Activated CD4-positive, alpha-beta memory T cell treated with anti-CD3 and anti-CD28 coated beads, Interleukin-2, amount 10 ng/mL, durations not matched to agents 7 days and 5 days (primary cell): Measurements from ENCODE around the gene LRP1. TPM values are rescaled to one million over a fixed set of nuclear protein-coding genes. Genes with fewer than 3 reads are reported as not detected.

ENCODE experiments used
- CTCF ChIA-PET: fragments of 350-600 bp; sonication (Branson Sonifier 250); formaldehyde crosslinking; loops from one replicate; lab custom pipeline; 2021; ENCODE audit warnings: antibody characterized with exemption, inconsistent platforms; lab: Charles Lee
- POLR2A ChIA-PET: fragments of 350-600 bp; sonication (Branson Sonifier 250); formaldehyde crosslinking; loops from one replicate; lab custom pipeline; 2021; ENCODE audit warnings: antibody characterized with exemption; lab: Charles Lee
- DNase-seq: peaks from one replicate; pipeline ENCODE4 v3.0.0-alpha.2; 2020
- H3K27ac Mint-ChIP-seq: one replicate; pipeline ENCODE4 v1.8.0; 2021; ENCODE audit warnings: mild to moderate bottlenecking, mixed read lengths
- H3K27me3 Mint-ChIP-seq: one replicate; pipeline ENCODE4 v1.8.0; 2021; ENCODE audit warnings: mixed read lengths
- H3K36me3 Mint-ChIP-seq: one replicate; pipeline ENCODE4 v1.8.0; 2021; ENCODE audit warnings: low read depth, mixed read lengths
- H3K4me1 Mint-ChIP-seq: one replicate; pipeline ENCODE4 v1.8.0; 2021; ENCODE audit warnings: mixed read lengths
- H3K4me3 Mint-ChIP-seq: one replicate; pipeline ENCODE4 v1.8.0; 2021; ENCODE audit warnings: mild to moderate bottlenecking, mixed read lengths
- H3K9me3 Mint-ChIP-seq: one replicate; pipeline ENCODE4 v1.8.0; 2021; ENCODE audit warnings: mixed read lengths
- total RNA-seq, 2 experiments: library from RNA; stranded (reverse); gene quantifications; one replicate each; pipeline ENCODE4 v1.2.3, GENCODE V29; 2021

Gene LRP1
- total RNA-seq, 2 experiments from 2014 or later: 0.60 to 0.86 TPM

DNA sequence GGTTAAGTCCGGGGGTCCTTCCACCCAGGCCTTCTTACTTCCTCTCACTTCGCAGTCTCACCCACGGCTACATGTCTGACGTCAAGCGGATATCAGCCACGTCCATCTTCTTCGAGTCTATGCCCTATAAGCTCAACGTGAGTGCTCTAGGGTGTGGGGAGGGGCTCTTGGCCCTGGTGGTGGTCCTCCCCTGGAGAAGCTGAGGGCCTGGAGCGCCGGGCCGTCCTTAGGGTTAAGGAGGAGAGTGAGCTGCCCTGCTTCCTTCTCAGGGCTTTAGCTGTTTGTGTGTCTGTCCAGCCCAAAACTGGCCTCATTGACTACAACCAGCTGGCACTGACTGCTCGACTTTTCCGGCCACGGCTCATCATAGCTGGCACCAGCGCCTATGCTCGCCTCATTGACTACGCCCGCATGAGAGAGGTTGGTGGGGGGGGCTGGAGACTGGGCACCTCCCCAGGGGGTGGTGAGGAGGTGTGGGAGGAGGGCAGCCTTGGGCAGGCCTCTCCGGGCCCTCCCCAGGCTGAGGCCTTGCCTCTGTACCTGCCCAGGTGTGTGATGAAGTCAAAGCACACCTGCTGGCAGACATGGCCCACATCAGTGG is 104.0 kb downstream of the LRP1 start:
- no peak for DNase-seq
- H3K4me3 Mint-ChIP-seq: peak overlapping the region; percentile 21
- H3K4me1 Mint-ChIP-seq: peaks cover 73% of the 10 kb centered on the region
- H3K36me3 Mint-ChIP-seq: peaks cover 67% of the 10 kb centered on the region
- ChIA-PET CTCF (interaction anchor here (0.9 to 1.4 kb wide), 3 partner anchors 10 to 18 kb away, joined by 3 to 4 read pairs (median 3); no protein-coding TSS in a partner anchor), POLR2A (interaction anchor here (2.3 to 3.5 kb wide), 2 partner anchors 7 to 9 kb away, joined by 6 to 51 read pairs; no protein-coding TSS in a partner anchor)
- H3K9me3 Mint-ChIP-seq: no peaks in the 10 kb centered on the region
- no peak overlapping the region for H3K27ac Mint-ChIP-seq
- peaks cover 12% of the 10 kb centered on the region for H3K27me3 Mint-ChIP-seq

DNA sequence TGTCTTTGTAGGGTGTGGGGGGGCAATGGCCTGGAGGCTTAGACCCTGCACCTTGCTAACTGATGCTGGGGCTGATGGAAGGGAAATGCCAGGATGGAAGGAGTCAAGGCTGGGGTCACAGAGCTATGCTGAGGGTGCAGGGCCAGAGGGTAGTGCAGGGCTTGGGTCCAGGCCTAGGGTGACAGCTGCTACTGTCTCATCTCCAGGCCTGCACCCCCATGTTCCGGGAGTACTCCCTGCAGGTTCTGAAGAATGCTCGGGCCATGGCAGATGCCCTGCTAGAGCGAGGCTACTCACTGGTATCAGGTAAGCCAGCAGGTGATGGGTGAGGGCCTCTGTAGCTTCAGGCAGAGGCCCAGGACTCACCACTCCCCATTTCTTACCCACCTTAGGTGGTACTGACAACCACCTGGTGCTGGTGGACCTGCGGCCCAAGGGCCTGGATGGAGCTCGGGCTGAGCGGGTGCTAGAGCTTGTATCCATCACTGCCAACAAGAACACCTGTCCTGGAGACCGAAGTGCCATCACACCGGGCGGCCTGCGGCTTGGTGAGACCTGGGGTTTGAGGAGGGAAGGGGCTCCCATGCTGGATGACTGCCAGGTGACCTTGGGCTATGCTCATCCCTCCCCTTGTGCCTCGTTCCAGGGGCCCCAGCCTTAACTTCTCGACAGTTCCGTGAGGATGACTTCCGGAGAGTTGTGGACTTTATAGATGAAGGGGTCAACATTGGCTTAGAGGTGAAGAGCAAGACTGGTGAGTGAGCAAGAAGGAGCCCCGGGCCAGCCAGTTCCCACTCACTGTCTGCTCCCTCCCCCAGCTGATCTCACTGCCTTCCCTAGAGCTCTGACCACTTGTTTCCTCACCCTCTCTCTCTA is 105.3 kb downstream of the LRP1 start:
- ChIA-PET CTCF (interaction anchor here (1.2 to 1.4 kb wide), 3 partner anchors 8 to 20 kb away, joined by 3 to 4 read pairs (median 3); no protein-coding TSS in a partner anchor), POLR2A (interaction anchor here (2.3 kb wide), 1 partner anchor 10 kb away, joined by 6 read pairs; no protein-coding TSS in a partner anchor)
- Mint-ChIP-seq H3K27me3 (peaks cover 16% of the 10 kb centered on the region), H3K27ac (peak overlapping the region; percentile 28), H3K36me3 (peaks cover 71% of the 10 kb centered on the region), H3K4me3 (no peak overlapping the region), H3K9me3 (no peaks in the 10 kb centered on the region), H3K4me1 (peaks cover 77% of the 10 kb centered on the region)
- DNase-seq: no peak

DNA sequence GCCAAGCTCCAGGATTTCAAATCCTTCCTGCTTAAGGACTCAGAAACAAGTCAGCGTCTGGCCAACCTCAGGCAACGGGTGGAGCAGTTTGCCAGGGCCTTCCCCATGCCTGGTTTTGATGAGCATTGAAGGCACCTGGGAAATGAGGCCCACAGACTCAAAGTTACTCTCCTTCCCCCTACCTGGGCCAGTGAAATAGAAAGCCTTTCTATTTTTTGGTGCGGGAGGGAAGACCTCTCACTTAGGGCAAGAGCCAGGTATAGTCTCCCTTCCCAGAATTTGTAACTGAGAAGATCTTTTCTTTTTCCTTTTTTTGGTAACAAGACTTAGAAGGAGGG is 105.9 kb downstream of the LRP1 start:
- no peak for DNase-seq
- ChIA-PET CTCF (interaction anchor here (1.3 kb wide), 1 partner anchor 21 kb away, joined by 4 read pairs; no protein-coding TSS in a partner anchor), POLR2A (no interaction called here)
- Mint-ChIP-seq H3K27ac (peak overlapping the region; percentile 28), H3K9me3 (no peaks in the 10 kb centered on the region), H3K36me3 (peaks cover 71% of the 10 kb centered on the region), H3K4me3 (no peak overlapping the region), H3K27me3 (peaks cover 19% of the 10 kb centered on the region), H3K4me1 (peaks cover 75% of the 10 kb centered on the region)

DNA sequence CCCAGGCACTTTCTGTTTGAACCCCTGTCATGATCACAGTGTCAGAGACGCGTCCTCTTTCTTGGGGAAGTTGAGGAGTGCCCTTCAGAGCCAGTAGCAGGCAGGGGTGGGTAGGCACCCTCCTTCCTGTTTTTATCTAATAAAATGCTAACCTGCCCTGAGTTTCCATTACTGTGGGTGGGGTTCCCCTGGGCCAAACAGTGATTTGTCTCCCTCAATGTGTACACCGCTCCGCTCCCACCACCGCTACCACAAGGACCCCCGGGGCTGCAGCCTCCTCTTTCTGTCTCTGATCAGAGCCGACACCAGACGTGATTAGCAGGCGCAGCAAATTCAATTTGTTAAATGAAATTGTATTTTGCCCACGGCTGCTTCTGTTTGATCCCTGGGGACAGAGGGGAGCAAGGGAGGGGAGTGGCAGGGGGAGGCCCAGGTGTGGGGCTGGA is 106.3 kb downstream of the LRP1 start:
- ChIA-PET POLR2A (no interaction called here), CTCF (no interaction called here)
- peaks cover 70% of the 10 kb centered on the region for H3K36me3 Mint-ChIP-seq

DNA sequence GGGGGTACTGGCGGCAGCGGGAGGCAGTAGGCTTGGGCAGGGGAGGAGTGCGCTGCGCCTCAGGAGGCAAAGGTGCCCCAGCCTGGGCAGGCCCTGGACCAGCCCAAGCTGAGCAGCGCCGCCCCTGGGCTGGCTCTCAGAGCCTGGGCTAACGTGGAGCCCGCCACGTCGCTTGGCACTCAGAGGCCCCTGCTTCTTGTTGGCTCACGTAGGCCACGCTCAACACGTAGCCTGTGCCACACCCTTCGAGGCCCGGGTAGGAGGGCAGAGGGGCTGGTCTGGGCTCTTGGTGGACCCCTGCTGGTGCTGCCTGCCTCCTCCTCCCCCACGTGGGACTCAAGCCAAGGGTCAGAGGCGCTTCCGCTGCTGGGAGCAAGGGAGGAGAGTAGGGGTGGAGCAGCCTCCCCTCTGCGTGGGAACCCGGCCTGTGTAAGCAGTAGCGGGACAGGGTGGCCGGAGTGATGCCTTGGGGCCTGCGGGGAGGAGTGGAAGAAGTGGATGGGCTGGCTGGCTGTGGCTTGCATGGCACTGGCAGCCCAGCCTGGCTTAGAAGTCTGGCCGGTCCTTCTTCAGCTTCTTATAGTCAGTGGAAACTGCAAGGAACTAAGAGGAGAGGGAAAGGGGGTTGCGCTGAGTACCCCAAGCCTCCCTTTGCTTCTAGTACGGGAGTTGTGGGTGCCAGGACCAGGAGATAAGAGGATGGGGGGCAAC is 106.9 kb downstream of the LRP1 start:
- ChIA-PET CTCF (interaction anchor here (12.1 kb wide), 1 partner anchor 19 kb away, joined by 253 read pairs; the partner anchor contains the start of gene NXPH4), POLR2A (interaction anchor here (1.2 to 1.5 kb wide), 2 partner anchors 9 to 11 kb away, joined by 3 to 4 read pairs; no protein-coding TSS in a partner anchor)
- DNase-seq: no peak
- no peaks in the 10 kb centered on the region for H3K9me3 Mint-ChIP-seq
- peaks cover 73% of the 10 kb centered on the region for H3K4me1 Mint-ChIP-seq
- no peak overlapping the region for H3K4me3 Mint-ChIP-seq
- H3K36me3 Mint-ChIP-seq: peaks cover 64% of the 10 kb centered on the region
- peaks cover 19% of the 10 kb centered on the region for H3K27me3 Mint-ChIP-seq
- no peak overlapping the region for H3K27ac Mint-ChIP-seq

More for the DNA sequence above, 106.3 kb downstream of the LRP1 start:
- Mint-ChIP-seq H3K4me1 (peaks cover 75% of the 10 kb centered on the region), H3K9me3 (no peaks in the 10 kb centered on the region), H3K4me3 (no peak overlapping the region), H3K27ac (no peak overlapping the region), H3K27me3 (peaks cover 19% of the 10 kb centered on the region)
- DNase-seq: no peak

GRCh38 chr12:57235728-57236131 is 107.4 kb downstream of the LRP1 start:
- ChIA-PET CTCF (interaction anchor here (12.1 kb wide), 1 partner anchor 20 kb away, joined by 253 read pairs; the partner anchor contains the start of gene NXPH4), POLR2A (interaction anchor here (1.2 to 1.5 kb wide), 2 partner anchors 10 to 11 kb away, joined by 3 to 4 read pairs; no protein-coding TSS in a partner anchor)
- peaks cover 25% of the 10 kb centered on the region for H3K27me3 Mint-ChIP-seq
- H3K36me3 Mint-ChIP-seq: peaks cover 63% of the 10 kb centered on the region
- H3K27ac Mint-ChIP-seq: no peak overlapping the region
- DNase-seq: no peak
- H3K9me3 Mint-ChIP-seq: no peaks in the 10 kb centered on the region
- H3K4me3 Mint-ChIP-seq: no peak overlapping the region
- peaks cover 73% of the 10 kb centered on the region for H3K4me1 Mint-ChIP-seq

GRCh38 chr12:57236201-57236924 is 108.1 kb downstream of the LRP1 start:
- H3K4me3 Mint-ChIP-seq: no peak overlapping the region
- peaks cover 30% of the 10 kb centered on the region for H3K27me3 Mint-ChIP-seq
- DNase-seq: no peak
- CTCF ChIA-PET: interaction anchor here (1.9 to 12.1 kb wide), 3 partner anchors 9 to 20 kb away, joined by 4 to 253 read pairs (median 80); partner anchors contain the start of gene NXPH4
- POLR2A ChIA-PET: interaction anchor here (1.2 to 3.3 kb wide), 3 partner anchors 10 to 22 kb away, joined by 3 to 24 read pairs (median 4); no protein-coding TSS in a partner anchor
- H3K36me3 Mint-ChIP-seq: peaks cover 57% of the 10 kb centered on the region
- H3K9me3 Mint-ChIP-seq: no peaks in the 10 kb centered on the region
- no peak overlapping the region for H3K27ac Mint-ChIP-seq
- peaks cover 72% of the 10 kb centered on the region for H3K4me1 Mint-ChIP-seq

DNA sequence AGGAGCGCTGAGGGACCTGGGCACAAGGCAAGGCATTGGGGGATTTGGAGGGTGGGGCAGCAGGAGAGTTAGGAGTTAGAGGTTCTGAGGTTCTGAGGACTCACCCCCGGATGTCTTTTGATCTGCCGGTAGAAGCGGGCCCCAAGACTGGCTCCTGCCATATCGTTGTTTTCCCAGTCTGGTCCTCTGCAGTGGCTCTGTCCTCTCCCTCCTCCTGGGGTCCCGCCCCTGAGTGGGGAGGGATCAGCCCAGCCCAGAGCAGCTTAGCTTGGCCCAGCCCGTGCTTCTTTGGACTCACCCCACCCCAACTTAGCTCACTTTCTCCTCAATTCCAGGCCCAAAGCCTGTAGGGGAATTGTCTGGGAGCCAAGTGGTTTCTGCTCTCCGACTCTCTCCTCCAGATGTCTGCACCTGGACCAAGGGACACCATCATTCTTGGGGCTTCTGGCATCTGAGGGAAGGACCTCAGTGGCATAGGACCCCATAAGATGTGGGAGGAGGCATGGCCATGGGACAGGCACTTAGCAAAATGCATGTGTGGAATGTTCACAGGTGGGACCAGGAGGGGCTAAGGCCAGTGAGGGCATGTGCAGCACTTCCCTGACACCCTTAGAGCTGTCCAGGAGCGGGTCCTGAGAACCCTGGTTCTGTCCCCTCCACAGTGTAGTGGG is 108.8 kb downstream of the LRP1 start:
- peaks cover 73% of the 10 kb centered on the region for H3K4me1 Mint-ChIP-seq
- ChIA-PET POLR2A (interaction anchor here (1.0 to 4.5 kb wide), 4 partner anchors 7 to 240 kb away, joined by 3 to 51 read pairs (median 29); partner anchors contain the start of gene SHMT2), CTCF (interaction anchor here (1.9 to 12.1 kb wide), 4 partner anchors 7 to 21 kb away, joined by 4 to 253 read pairs (median 113); partner anchors contain the start of genes NXPH4 and SHMT2)
- H3K9me3 Mint-ChIP-seq: no peaks in the 10 kb centered on the region
- no peak for DNase-seq
- peak overlapping the region; percentile 65 for H3K4me3 Mint-ChIP-seq
- H3K36me3 Mint-ChIP-seq: peaks cover 50% of the 10 kb centered on the region
- no peak overlapping the region for H3K27ac Mint-ChIP-seq
- H3K27me3 Mint-ChIP-seq: peaks cover 37% of the 10 kb centered on the region

DNA sequence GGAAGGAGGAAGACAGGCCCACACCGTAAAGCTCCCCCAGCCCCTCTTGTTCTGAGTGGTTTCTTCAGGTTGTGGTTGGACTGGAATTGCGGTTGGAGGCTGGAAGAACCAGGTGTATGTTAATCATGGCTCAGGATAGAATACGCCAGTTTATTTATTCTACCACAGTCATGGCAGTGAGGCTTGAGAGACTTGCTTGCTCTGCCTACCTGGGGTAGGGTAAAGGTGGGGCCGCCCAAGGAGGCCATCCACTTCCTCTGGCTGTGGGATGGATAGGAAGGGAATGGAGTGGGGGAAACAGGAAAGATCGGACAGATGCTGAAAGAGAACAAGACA is 109.3 kb downstream of the LRP1 start:
- no peak for DNase-seq
- Mint-ChIP-seq H3K36me3 (peaks cover 45% of the 10 kb centered on the region), H3K4me3 (peak overlapping the region; percentile 65), H3K27ac (no peak overlapping the region), H3K9me3 (no peaks in the 10 kb centered on the region), H3K4me1 (peaks cover 73% of the 10 kb centered on the region), H3K27me3 (peaks cover 41% of the 10 kb centered on the region)
- ChIA-PET POLR2A (interaction anchor here (1.0 to 4.5 kb wide), 4 partner anchors 7 to 239 kb away, joined by 3 to 51 read pairs (median 29); partner anchors contain the start of gene SHMT2), CTCF (interaction anchor here (1.9 to 12.1 kb wide), 4 partner anchors 8 to 22 kb away, joined by 4 to 253 read pairs (median 113); partner anchors contain the start of genes NXPH4 and SHMT2)

GRCh38 chr12:57237932-57238853 is 109.9 kb downstream of the LRP1 start:
- ChIA-PET POLR2A (interaction anchor here (0.9 to 4.5 kb wide), 5 partner anchors 8 to 238 kb away, joined by 3 to 51 read pairs (median 24); partner anchors contain the start of gene SHMT2), CTCF (interaction anchor here (0.6 to 12.1 kb wide), 8 partner anchors 8 to 220 kb away, joined by 3 to 253 read pairs (median 12); partner anchors contain the start of genes NEMP1, NXPH4 and SHMT2)
- Mint-ChIP-seq H3K27me3 (peaks cover 46% of the 10 kb centered on the region), H3K4me3 (peak overlapping the region; percentile 95), H3K27ac (no peak overlapping the region), H3K4me1 (peaks cover 75% of the 10 kb centered on the region), H3K36me3 (peaks cover 39% of the 10 kb centered on the region), H3K9me3 (no peaks in the 10 kb centered on the region)
- peak; percentile 43 for DNase-seq
